Measurements from ENCODE around the gene FOXRED1. TPM values are rescaled to one million over a fixed set of nuclear protein-coding genes. Genes with fewer than 3 reads are reported as not detected.

The FOXRED1 gene
- total and polyA plus RNA-seq, 2 of the 4 experiments (the other 2 are of a cell fraction): 15.1 to 28.3 TPM

DNA sequence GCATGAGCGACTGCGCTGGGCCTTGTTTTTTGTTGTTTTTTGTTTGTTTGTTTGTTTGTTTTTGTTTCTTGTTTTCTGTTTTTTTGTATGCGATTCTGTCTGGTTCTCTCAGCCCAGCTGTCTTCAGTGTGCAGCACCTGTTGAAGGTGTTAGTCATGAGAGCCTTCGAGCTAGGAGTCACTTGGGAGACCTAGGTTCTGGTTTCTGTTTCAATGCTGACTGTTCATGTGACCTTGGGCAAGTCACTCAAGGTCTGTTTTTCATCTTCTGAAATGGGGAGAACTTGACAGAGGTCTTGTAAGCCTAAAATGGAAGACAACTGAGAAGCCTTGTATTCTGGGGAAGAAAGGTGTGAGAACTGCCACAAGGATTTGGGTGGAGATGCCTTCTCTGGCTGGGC, 36.7 kb downstream of the FOXRED1 start:
- no peak overlapping the region for H4K91ac ChIP-seq (ENCODE audit: insufficient read depth, low read depth, low read length)
- no peak overlapping the region for H3K14ac ChIP-seq (replicated peaks; ENCODE audit: low read depth, low read length)
- 0 out of 2 replicates have a peak, but pooled peaks cover 2% of the 10 kb centered on the region for H3K36me3 ChIP-seq (ENCODE audit: control insufficient read depth, insufficient read depth, low read length)
- no peak overlapping the region for H3K27ac ChIP-seq (ENCODE audit: insufficient read depth, low read length)
- intact Hi-C loops (cut with micrococcal nuclease): loop anchor here (10.0 kb wide), 1 partner anchor 1729 kb away; no protein-coding TSS in a partner anchor
- H2BK15ac ChIP-seq (ENCODE audit: low read depth, low read length): no peak overlapping the region
- WGBS, 2 experiments (ENCODE audit: extremely low coverage in 2 of 2, insufficient read length in 1 of 2): 90% methylated on average over 2 of the region's 4 CpGs; no CpG with 5 or more reads in 1 of the 2 experiments
- H3K23ac ChIP-seq (ENCODE audit: low read depth, low read length): no peak overlapping the region
- H3K9ac ChIP-seq (ENCODE audit: low read depth, low read length): no peak overlapping the region
- H3K79me1 ChIP-seq (ENCODE audit: low read depth in 1 of 2, low read length in 2 of 2): peaks cover 12 to 23% of the 10 kb centered on the region in 2 experiments; a peak in 3 of 4 replicates
- TF ChIP-seq NFE2L2 (IDR thresholded peaks at IDR 0.05; ENCODE audit: low read depth, low read length) (no peak), RAD21 (IDR thresholded peaks at IDR 0.05; ENCODE audit: low read length) (no peak), MAFK (IDR thresholded peaks at IDR 0.05; ENCODE audit: low read depth, low read length) (no peak), POLR2A (IDR thresholded peaks at IDR 0.05; ENCODE audit: low read depth, low read length) (no peak), MAZ (IDR thresholded peaks at IDR 0.05; ENCODE audit: borderline replicate concordance, low read depth, low read length) (no peak), RFX5 (IDR thresholded peaks at IDR 0.05; ENCODE audit: low read depth, low read length) (no peak), CEBPB (IDR thresholded peaks at IDR 0.05; ENCODE audit: low read depth, low read length) (no peak), SMC3 (IDR thresholded peaks at IDR 0.05; ENCODE audit: low read depth, low read length) (no peak), CHD1 (IDR thresholded peaks at IDR 0.05; ENCODE audit: low read depth, low read length) (no peak), MXI1 (IDR thresholded peaks at IDR 0.05; ENCODE audit: borderline replicate concordance, low read depth, low read length) (no peak), BHLHE40 (IDR thresholded peaks at IDR 0.05; ENCODE audit: low read depth, low read length) (no peak), RCOR1 (IDR thresholded peaks at IDR 0.05; ENCODE audit: insufficient replicate concordance, low read length) (no peak), FOS (IDR thresholded peaks at IDR 0.05; ENCODE audit: low read depth, low read length) (no peak)
- TF ChIP-seq, protein P1, sequence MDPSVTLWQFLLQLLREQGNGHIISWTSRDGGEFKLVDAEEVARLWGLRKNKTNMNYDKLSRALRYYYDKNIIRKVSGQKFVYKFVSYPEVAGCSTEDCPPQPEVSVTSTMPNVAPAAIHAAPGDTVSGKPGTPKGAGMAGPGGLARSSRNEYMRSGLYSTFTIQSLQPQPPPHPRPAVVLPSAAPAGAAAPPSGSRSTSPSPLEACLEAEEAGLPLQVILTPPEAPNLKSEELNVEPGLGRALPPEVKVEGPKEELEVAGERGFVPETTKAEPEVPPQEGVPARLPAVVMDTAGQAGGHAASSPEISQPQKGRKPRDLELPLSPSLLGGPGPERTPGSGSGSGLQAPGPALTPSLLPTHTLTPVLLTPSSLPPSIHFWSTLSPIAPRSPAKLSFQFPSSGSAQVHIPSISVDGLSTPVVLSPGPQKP (IDR thresholded peaks at IDR 0.05; ENCODE audit: borderline replicate concordance, low read depth, low read length): no peak
- TF ChIP-seq, protein P2, sequence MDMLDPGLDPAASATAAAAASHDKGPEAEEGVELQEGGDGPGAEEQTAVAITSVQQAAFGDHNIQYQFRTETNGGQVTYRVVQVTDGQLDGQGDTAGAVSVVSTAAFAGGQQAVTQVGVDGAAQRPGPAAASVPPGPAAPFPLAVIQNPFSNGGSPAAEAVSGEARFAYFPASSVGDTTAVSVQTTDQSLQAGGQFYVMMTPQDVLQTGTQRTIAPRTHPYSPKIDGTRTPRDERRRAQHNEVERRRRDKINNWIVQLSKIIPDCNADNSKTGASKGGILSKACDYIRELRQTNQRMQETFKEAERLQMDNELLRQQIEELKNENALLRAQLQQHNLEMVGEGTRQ (IDR thresholded peaks at IDR 0.05; ENCODE audit: low read depth, low read length): no peak
- TF ChIP-seq, protein P3, sequence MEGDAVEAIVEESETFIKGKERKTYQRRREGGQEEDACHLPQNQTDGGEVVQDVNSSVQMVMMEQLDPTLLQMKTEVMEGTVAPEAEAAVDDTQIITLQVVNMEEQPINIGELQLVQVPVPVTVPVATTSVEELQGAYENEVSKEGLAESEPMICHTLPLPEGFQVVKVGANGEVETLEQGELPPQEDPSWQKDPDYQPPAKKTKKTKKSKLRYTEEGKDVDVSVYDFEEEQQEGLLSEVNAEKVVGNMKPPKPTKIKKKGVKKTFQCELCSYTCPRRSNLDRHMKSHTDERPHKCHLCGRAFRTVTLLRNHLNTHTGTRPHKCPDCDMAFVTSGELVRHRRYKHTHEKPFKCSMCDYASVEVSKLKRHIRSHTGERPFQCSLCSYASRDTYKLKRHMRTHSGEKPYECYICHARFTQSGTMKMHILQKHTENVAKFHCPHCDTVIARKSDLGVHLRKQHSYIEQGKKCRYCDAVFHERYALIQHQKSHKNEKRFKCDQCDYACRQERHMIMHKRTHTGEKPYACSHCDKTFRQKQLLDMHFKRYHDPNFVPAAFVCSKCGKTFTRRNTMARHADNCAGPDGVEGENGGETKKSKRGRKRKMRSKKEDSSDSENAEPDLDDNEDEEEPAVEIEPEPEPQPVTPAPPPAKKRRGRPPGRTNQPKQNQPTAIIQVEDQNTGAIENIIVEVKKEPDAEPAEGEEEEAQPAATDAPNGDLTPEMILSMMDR (conservative IDR thresholded peaks at IDR 0.05; ENCODE audit: low read depth, low read length): no peak
- DNase-seq (no peak), ATAC-seq (ENCODE audit: low read depth) (no peak)
- no peak overlapping the region for H3K18ac ChIP-seq (ENCODE audit: low read depth, low read length)
- H3K4me1 ChIP-seq (ENCODE audit: control insufficient read depth, insufficient read depth, low read length): peaks cover 4% of the 10 kb centered on the region; the same call in 1 of the 2 replicates
- no peak overlapping the region for H2BK5ac ChIP-seq (ENCODE audit: low read depth, low read length, poor library complexity, severe bottlenecking)
- CTCF ChIA-PET: no interaction called here
- no peak overlapping the region for H2AFZ ChIP-seq (replicated peaks; ENCODE audit: low read length, poor library complexity)
- dilution Hi-C loops (cut with HindIII; ENCODE audit: low sequenced_read_pairs, unreplicated experiment): no loop called here
- H3K4me3 ChIP-seq (ENCODE audit: insufficient read depth, low read depth, low read length): no peak overlapping the region
- H3K4ac ChIP-seq (ENCODE audit: low read depth, low read length): no peak overlapping the region
- no peaks in the 10 kb centered on the region for H3K9me1 ChIP-seq (ENCODE audit: insufficient read depth, low read length)
- H3K56ac ChIP-seq (ENCODE audit: extremely low read depth, insufficient read depth, low read length): no peak overlapping the region
- H2BK120ac ChIP-seq (ENCODE audit: low read depth, low read length): no peak overlapping the region
- POLR2A ChIA-PET (ENCODE audit: unreplicated experiment): no interaction called here
- no peak overlapping the region for H3K4me2 ChIP-seq (ENCODE audit: low read depth, low read length)
- H2AK5ac ChIP-seq (ENCODE audit: low read depth, low read length): no peak overlapping the region
- BruUV-seq (replicated peaks): no TSS peak
- no peak overlapping the region for H2BK20ac ChIP-seq (ENCODE audit: low read depth, low read length)
- in situ Hi-C loops (cut with MboI; ENCODE audit: low sequenced_read_pairs): loop anchor here (10.0 to 25.0 kb wide), 4 partner anchors 299 to 1032 kb away; no protein-coding TSS in a partner anchor
- H3K27me3 ChIP-seq (ENCODE audit: control insufficient read depth, insufficient read depth, low read length): no peaks in the 10 kb centered on the region
- H2AK9ac ChIP-seq (replicated peaks; ENCODE audit: low read depth, low read length, poor library complexity): no peak overlapping the region
- peaks cover 3% of the 10 kb centered on the region; the same call in 1 of the 2 replicates for H4K20me1 ChIP-seq (ENCODE audit: insufficient read depth, low read length)
- H3K9me3 ChIP-seq (ENCODE audit: control insufficient read depth, insufficient read depth, low read length): no peaks in the 10 kb centered on the region
- H4K8ac ChIP-seq (ENCODE audit: low read depth in 2 of 2, low read length in 2 of 2): no peak overlapping the region
- H4K5ac ChIP-seq (ENCODE audit: low read depth, low read length): no peak overlapping the region

Data from IMR-90 (cell line).